ENCODE data around the gene SDCCAG8. TPM values are rescaled to one million over a fixed set of nuclear protein-coding genes. Genes with fewer than 3 reads are reported as not detected.

The SDCCAG8 gene
- total and polyA plus RNA-seq, 4 donors, result 8.5 to 25.8 (median 17.5) TPM

- TF ChIP-seq RXRA (IDR thresholded peaks at IDR 0.05) (no peak), MAX (IDR thresholded peaks at IDR 0.05) (no peak), SP1 (IDR thresholded peaks at IDR 0.05) (no peak), CTCF (IDR thresholded peaks at IDR 0.05; ENCODE audit: low read depth, low read length, missing input control) (no peak), HNF4G (IDR thresholded peaks at IDR 0.05) (no peak), RAD21 (IDR thresholded peaks at IDR 0.05) (no peak), HNF4A (conservative IDR thresholded peaks at IDR 0.05) (no peak), NR2F2 (IDR thresholded peaks at IDR 0.05) (no peak), EGR1 (IDR thresholded peaks at IDR 0.05; ENCODE audit: low read depth in 2 of 2) (no peak), GABPA (IDR thresholded peaks at IDR 0.05 in 1 of 2, conservative IDR thresholded peaks at IDR 0.05 in 1 of 2) (no peak), YY1 (IDR thresholded peaks at IDR 0.05) (no peak), FOXA2 (IDR thresholded peaks at IDR 0.05) (no peak), ATF3 (IDR thresholded peaks at IDR 0.05) (no peak), FOXA1 (IDR thresholded peaks at IDR 0.05) (no peak)
- TF ChIP-seq, protein P1, sequence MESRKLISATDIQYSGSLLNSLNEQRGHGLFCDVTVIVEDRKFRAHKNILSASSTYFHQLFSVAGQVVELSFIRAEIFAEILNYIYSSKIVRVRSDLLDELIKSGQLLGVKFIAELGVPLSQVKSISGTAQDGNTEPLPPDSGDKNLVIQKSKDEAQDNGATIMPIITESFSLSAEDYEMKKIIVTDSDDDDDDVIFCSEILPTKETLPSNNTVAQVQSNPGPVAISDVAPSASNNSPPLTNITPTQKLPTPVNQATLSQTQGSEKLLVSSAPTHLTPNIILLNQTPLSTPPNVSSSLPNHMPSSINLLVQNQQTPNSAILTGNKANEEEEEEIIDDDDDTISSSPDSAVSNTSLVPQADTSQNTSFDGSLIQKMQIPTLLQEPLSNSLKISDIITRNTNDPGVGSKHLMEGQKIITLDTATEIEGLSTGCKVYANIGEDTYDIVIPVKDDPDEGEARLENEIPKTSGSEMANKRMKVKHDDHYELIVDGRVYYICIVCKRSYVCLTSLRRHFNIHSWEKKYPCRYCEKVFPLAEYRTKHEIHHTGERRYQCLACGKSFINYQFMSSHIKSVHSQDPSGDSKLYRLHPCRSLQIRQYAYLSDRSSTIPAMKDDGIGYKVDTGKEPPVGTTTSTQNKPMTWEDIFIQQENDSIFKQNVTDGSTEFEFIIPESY (IDR thresholded peaks at IDR 0.05), result no peak
- TF ChIP-seq, protein P2, sequence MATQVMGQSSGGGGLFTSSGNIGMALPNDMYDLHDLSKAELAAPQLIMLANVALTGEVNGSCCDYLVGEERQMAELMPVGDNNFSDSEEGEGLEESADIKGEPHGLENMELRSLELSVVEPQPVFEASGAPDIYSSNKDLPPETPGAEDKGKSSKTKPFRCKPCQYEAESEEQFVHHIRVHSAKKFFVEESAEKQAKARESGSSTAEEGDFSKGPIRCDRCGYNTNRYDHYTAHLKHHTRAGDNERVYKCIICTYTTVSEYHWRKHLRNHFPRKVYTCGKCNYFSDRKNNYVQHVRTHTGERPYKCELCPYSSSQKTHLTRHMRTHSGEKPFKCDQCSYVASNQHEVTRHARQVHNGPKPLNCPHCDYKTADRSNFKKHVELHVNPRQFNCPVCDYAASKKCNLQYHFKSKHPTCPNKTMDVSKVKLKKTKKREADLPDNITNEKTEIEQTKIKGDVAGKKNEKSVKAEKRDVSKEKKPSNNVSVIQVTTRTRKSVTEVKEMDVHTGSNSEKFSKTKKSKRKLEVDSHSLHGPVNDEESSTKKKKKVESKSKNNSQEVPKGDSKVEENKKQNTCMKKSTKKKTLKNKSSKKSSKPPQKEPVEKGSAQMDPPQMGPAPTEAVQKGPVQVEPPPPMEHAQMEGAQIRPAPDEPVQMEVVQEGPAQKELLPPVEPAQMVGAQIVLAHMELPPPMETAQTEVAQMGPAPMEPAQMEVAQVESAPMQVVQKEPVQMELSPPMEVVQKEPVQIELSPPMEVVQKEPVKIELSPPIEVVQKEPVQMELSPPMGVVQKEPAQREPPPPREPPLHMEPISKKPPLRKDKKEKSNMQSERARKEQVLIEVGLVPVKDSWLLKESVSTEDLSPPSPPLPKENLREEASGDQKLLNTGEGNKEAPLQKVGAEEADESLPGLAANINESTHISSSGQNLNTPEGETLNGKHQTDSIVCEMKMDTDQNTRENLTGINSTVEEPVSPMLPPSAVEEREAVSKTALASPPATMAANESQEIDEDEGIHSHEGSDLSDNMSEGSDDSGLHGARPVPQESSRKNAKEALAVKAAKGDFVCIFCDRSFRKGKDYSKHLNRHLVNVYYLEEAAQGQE (IDR thresholded peaks at IDR 0.05), result no peak
- WGBS, result 87% methylated on average over 3 of the region's 3 CpGs
- H3K36me3 ChIP-seq (ENCODE audit: control insufficient read depth in 4 of 4, insufficient read depth in 3 of 4, low read depth in 1 of 4, low read length in 3 of 4), result no peaks in the 10 kb centered on the region
These were observed 292.1 kb downstream of the SDCCAG8 start for GRCh38 chr1:243547891-243548290.

DNA sequence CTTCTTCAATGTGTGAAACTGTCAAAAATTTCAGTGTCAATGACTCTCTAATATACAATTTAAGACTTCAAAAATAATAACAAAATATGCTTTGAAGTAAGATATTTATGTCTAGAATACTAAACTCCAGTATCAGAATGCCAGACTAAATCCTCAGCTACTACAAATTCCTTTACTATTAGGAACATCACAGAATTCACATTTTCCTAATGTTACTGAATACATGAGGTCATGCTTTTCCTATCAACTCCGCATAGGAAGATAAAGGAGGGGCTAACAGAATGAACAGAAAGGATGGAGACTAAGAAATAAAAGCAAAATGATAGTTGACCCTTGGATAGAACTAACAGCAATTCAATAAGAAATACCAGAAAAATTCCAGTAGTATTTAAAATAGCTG lies 292.7 kb downstream of the SDCCAG8 start:
- Histone ChIP-seq H3K27me3 (ENCODE audit: control insufficient read depth in 4 of 4, insufficient read depth in 4 of 4, low read length in 3 of 4) (no peaks in the 10 kb centered on the region), H3K4me1 (ENCODE audit: control insufficient read depth in 4 of 4, insufficient read depth in 4 of 4, low read length in 3 of 4) (no peaks in the 10 kb centered on the region), H3K4me3 (ENCODE audit: low read depth in 1 of 3, low read length in 3 of 3) (no peak overlapping the region), H3K9me3 (ENCODE audit: control insufficient read depth in 4 of 4, low read length in 3 of 4) (no peaks in the 10 kb centered on the region), H3K9ac (ENCODE audit: low read depth in 1 of 2, low read length in 2 of 2) (no peak overlapping the region), H3K36me3 (ENCODE audit: control insufficient read depth in 4 of 4, insufficient read depth in 3 of 4, low read depth in 1 of 4, low read length in 3 of 4) (no peaks in the 10 kb centered on the region), H3K27ac (ENCODE audit: low read depth in 1 of 2, low read length in 2 of 2) (no peak overlapping the region)
- no peak for DNase-seq (ENCODE audit: low spot score)
- WGBS, result 97% methylated on average over 1 of the region's 1 CpG
- TF ChIP-seq HNF4A (conservative IDR thresholded peaks at IDR 0.05) (no peak), FOXA1 (IDR thresholded peaks at IDR 0.05) (no peak), SP1 (IDR thresholded peaks at IDR 0.05) (no peak), ATF3 (IDR thresholded peaks at IDR 0.05) (no peak), RAD21 (IDR thresholded peaks at IDR 0.05) (no peak), MAX (IDR thresholded peaks at IDR 0.05) (no peak), NR2F2 (IDR thresholded peaks at IDR 0.05) (no peak), CTCF (IDR thresholded peaks at IDR 0.05; ENCODE audit: low read depth, low read length, missing input control) (no peak), EGR1 (IDR thresholded peaks at IDR 0.05; ENCODE audit: low read depth in 2 of 2) (no peak), YY1 (IDR thresholded peaks at IDR 0.05) (no peak), FOXA2 (IDR thresholded peaks at IDR 0.05) (no peak)
- TF ChIP-seq, protein P2 (IDR thresholded peaks at IDR 0.05), result no peak

More at GRCh38 chr1:243547891-243548290, 292.1 kb downstream of the SDCCAG8 start:
- H3K4me3 ChIP-seq (ENCODE audit: low read depth in 1 of 3, low read length in 3 of 3), result no peak overlapping the region
- H3K4me1 ChIP-seq (ENCODE audit: control insufficient read depth in 4 of 4, insufficient read depth in 4 of 4, low read length in 3 of 4), result no peaks in the 10 kb centered on the region
- H3K9ac ChIP-seq (ENCODE audit: low read depth in 1 of 2, low read length in 2 of 2), result no peak overlapping the region
- H3K27ac ChIP-seq (ENCODE audit: low read depth in 1 of 2, low read length in 2 of 2), result no peak overlapping the region
- no peaks in the 10 kb centered on the region for H3K27me3 ChIP-seq (ENCODE audit: control insufficient read depth in 4 of 4, insufficient read depth in 4 of 4, low read length in 3 of 4)
- no peak for DNase-seq (ENCODE audit: low spot score)
- H3K9me3 ChIP-seq (ENCODE audit: control insufficient read depth in 4 of 4, low read length in 3 of 4), result no peaks in the 10 kb centered on the region
